IMR-90 (cell line): ENCODE measurements around the gene TPRKB. TPM values are rescaled to one million over a fixed set of nuclear protein-coding genes. Genes with fewer than 3 reads are reported as not detected.

Experiments
- ATAC-seq: fragments of 200-7000 bp; cut with Tn5 transposase; 2 replicates; pipeline ENCODE4 v1.9.1; 2020; ENCODE audit warnings: low read depth, mild to moderate bottlenecking, moderate library complexity
- BruUV-seq: library from RNA; stranded (reverse); fragments of 400-500 nt; replicated peaks from 2 replicates; lab custom pipeline; 2021; lab: Mats Ljungman, UMichigan
- CTCF ChIA-PET: fragments of 300-600 bp; formaldehyde crosslinking; extraction: SDS; loops from one replicate; lab custom pipeline; 2021; ENCODE audit warnings: antibody characterized with exemption; lab: Yijun Ruan, JAX
- POLR2A ChIA-PET: fragments of 300-600 bp; sonication (Branson Sonifier 250); formaldehyde crosslinking; loops from one replicate; lab custom pipeline; 2022; ENCODE audit warnings: antibody characterized with exemption; ENCODE audit not compliant: unreplicated experiment; lab: Charles Lee
- DNase-seq: peaks from one replicate; pipeline ENCODE4 v3.0.0; 2013
- H2AFZ ChIP-seq: replicated peaks from 2 replicates; pipeline ENCODE3; 2013; ENCODE audit warnings: low read length, mild to moderate bottlenecking; ENCODE audit not compliant: poor library complexity
- H2AK5ac ChIP-seq: 2 replicates; pipeline ENCODE4 v1.6.1; 2013; ENCODE audit warnings: low read depth, low read length, inconsistent platforms
- H2AK9ac ChIP-seq: replicated peaks from 2 replicates; pipeline ENCODE3; 2013; ENCODE audit warnings: mild to moderate bottlenecking, low read depth, low read length, moderate library complexity; ENCODE audit not compliant: poor library complexity
- H2BK120ac ChIP-seq: 2 replicates; pipeline ENCODE4 v1.6.1; 2013; ENCODE audit warnings: low read depth, low read length, inconsistent platforms
- H2BK15ac ChIP-seq: 3 replicates; pipeline ENCODE4 v1.6.1; 2013; ENCODE audit warnings: low read depth, low read length, inconsistent platforms
- H2BK20ac ChIP-seq: 2 replicates; pipeline ENCODE4 v1.6.1; 2013; ENCODE audit warnings: low read depth, mild to moderate bottlenecking, inconsistent platforms, low read length, moderate library complexity
- H2BK5ac ChIP-seq: 2 replicates; pipeline ENCODE4 v1.6.1; 2013; ENCODE audit warnings: mild to moderate bottlenecking, low read depth, low read length, inconsistent platforms; ENCODE audit not compliant: poor library complexity, severe bottlenecking
- H3K14ac ChIP-seq: replicated peaks from 2 replicates; pipeline ENCODE4 v1.6.1; 2013; ENCODE audit warnings: low read depth, low read length, inconsistent platforms
- H3K18ac ChIP-seq: 2 replicates; pipeline ENCODE4 v1.6.1; 2013; ENCODE audit warnings: low read depth, low read length, control low read depth
- H3K23ac ChIP-seq: 2 replicates; pipeline ENCODE4 v1.6.1; 2013; ENCODE audit warnings: low read depth, low read length, inconsistent platforms
- H3K27ac ChIP-seq: 2 replicates; pipeline ENCODE4 v1.5.1; 2013; ENCODE audit warnings: mild to moderate bottlenecking, control low read depth, low read length; ENCODE audit not compliant: insufficient read depth
- H3K27me3 ChIP-seq: 2 replicates; pipeline ENCODE4 v1.6.1; 2013; ENCODE audit warnings: low read length; ENCODE audit not compliant: control insufficient read depth, insufficient read depth
- H3K36me3 ChIP-seq: 2 replicates; pipeline ENCODE4 v1.6.1; 2013; ENCODE audit warnings: low read length, mixed read lengths; ENCODE audit not compliant: control insufficient read depth, insufficient read depth
- H3K4ac ChIP-seq: 2 replicates; pipeline ENCODE4 v1.6.1; 2013; ENCODE audit warnings: low read depth, low read length, inconsistent platforms
- H3K4me1 ChIP-seq: 2 replicates; pipeline ENCODE4 v1.6.1; 2013; ENCODE audit warnings: low read length, mixed read lengths; ENCODE audit not compliant: control insufficient read depth, insufficient read depth
- H3K4me2 ChIP-seq: 2 replicates; pipeline ENCODE4 v1.6.1; 2013; ENCODE audit warnings: low read depth, mild to moderate bottlenecking, control low read depth, low read length, moderate library complexity
- H3K4me3 ChIP-seq: 2 replicates; pipeline ENCODE4 v1.5.1; 2013; ENCODE audit warnings: low read depth, mild to moderate bottlenecking, control low read depth, low read length, moderate library complexity; ENCODE audit not compliant: insufficient read depth
- H3K56ac ChIP-seq: 2 replicates; pipeline ENCODE4 v1.6.1; 2013; ENCODE audit warnings: low read length, inconsistent platforms; ENCODE audit not compliant: insufficient read depth; ENCODE audit errors: extremely low read depth
- H3K79me1 ChIP-seq, 2 experiments: 2 replicates each; pipeline ENCODE4 v1.6.1; 2013; ENCODE audit warnings: low read length in 2 of 2, inconsistent platforms in 1 of 2, low read depth in 1 of 2
- H3K9ac ChIP-seq: 2 replicates; pipeline ENCODE4 v1.6.1; 2013; ENCODE audit warnings: low read depth, low read length, control low read depth
- H3K9me1 ChIP-seq: 2 replicates; pipeline ENCODE4 v1.6.1; 2013; ENCODE audit warnings: low read length, inconsistent platforms; ENCODE audit not compliant: insufficient read depth
- H3K9me3 ChIP-seq: 2 replicates; pipeline ENCODE4 v1.6.1; 2013; ENCODE audit warnings: low read length; ENCODE audit not compliant: control insufficient read depth, insufficient read depth
- H4K20me1 ChIP-seq: 2 replicates; pipeline ENCODE4 v1.6.1; 2013; ENCODE audit warnings: low read length, inconsistent platforms; ENCODE audit not compliant: insufficient read depth
- H4K5ac ChIP-seq: 2 replicates; pipeline ENCODE4 v1.6.1; 2013; ENCODE audit warnings: mild to moderate bottlenecking, low read depth, low read length, control low read depth
- H4K8ac ChIP-seq, 2 experiments: 2 replicates each; pipeline ENCODE4 v1.6.1; 2013; ENCODE audit warnings: low read depth in 2 of 2, low read length in 2 of 2, control low read depth in 1 of 2, inconsistent platforms in 1 of 2
- H4K91ac ChIP-seq: 2 replicates; pipeline ENCODE4 v1.6.1; 2013; ENCODE audit warnings: low read depth, low read length, inconsistent platforms; ENCODE audit not compliant: insufficient read depth
- BHLHE40 ChIP-seq: fragments of 150-350 bp; IDR thresholded peaks from 2 replicates; pipeline ENCODE4 v1.6.1; 2016; ENCODE audit warnings: mild to moderate bottlenecking, low read depth, low read length
- CEBPB ChIP-seq: IDR thresholded peaks from 2 replicates; pipeline ENCODE4 v1.6.1; 2012; ENCODE audit warnings: low read depth, low read length, improper control_type of control experiment
- CHD1 ChIP-seq: IDR thresholded peaks from 2 replicates; pipeline ENCODE4 v1.6.1; 2012; ENCODE audit warnings: low read depth, low read length, improper control_type of control experiment
- CTCF ChIP-seq: conservative IDR thresholded peaks from 2 replicates; pipeline ENCODE4 v1.5.1; 2012; ENCODE audit warnings: mild to moderate bottlenecking, low read depth, low read length, improper control_type of control experiment
- ELK1 ChIP-seq: fragments of 150-350 bp; IDR thresholded peaks from 2 replicates; pipeline ENCODE4 v1.6.1; 2016; ENCODE audit warnings: low read depth, mild to moderate bottlenecking, low read length, moderate library complexity, borderline replicate concordance
- MAFK ChIP-seq: IDR thresholded peaks from 2 replicates; pipeline ENCODE4 v1.6.1; 2012; ENCODE audit warnings: low read depth, low read length, improper control_type of control experiment
- MXI1 ChIP-seq: IDR thresholded peaks from 2 replicates; pipeline ENCODE4 v1.6.1; 2012; ENCODE audit warnings: low read depth, mild to moderate bottlenecking, low read length, moderate library complexity, borderline replicate concordance
- POLR2A ChIP-seq: IDR thresholded peaks from 2 replicates; pipeline ENCODE4 v1.6.1; 2012; ENCODE audit warnings: mild to moderate bottlenecking, low read depth, low read length
- RAD21 ChIP-seq: IDR thresholded peaks from 2 replicates; pipeline ENCODE4 v1.6.1; 2012; ENCODE audit warnings: low read length, improper control_type of control experiment
- RCOR1 ChIP-seq: IDR thresholded peaks from 2 replicates; pipeline ENCODE4 v1.6.1; 2012; ENCODE audit warnings: mild to moderate bottlenecking, low read length, improper control_type of control experiment; ENCODE audit not compliant: insufficient replicate concordance
- USF2 ChIP-seq: fragments of 150-350 bp; IDR thresholded peaks from 2 replicates; pipeline ENCODE4 v1.6.1; 2017; ENCODE audit warnings: mild to moderate bottlenecking, antibody characterized with exemption, low read length, low read depth
- WGBS, 2 experiments: methylation state at CpG; one replicate each; pipeline versions ENCODE4 v1.1.5 to v1.1.7; 2013; ENCODE audit warnings: missing lambda C conversion rate in 2 of 2; ENCODE audit not compliant: insufficient read length in 1 of 2; ENCODE audit errors: extremely low coverage in 2 of 2; 5-methylcytosine and 5-hydroxymethylcytosine counted together
- dilution Hi-C: fragments of 300-500 bp; cut with HindIII; formaldehyde crosslinking; loops from one replicate; pipeline ENCODE4 v1.14.3; 2018; ENCODE audit warnings: low sequenced_read_pairs; ENCODE audit not compliant: unreplicated experiment
- in situ Hi-C: fragments of 300-500 bp; cut with MboI; formaldehyde crosslinking; loops from 3 replicates; pipeline ENCODE4 v1.14.3; 2019; ENCODE audit warnings: low sequenced_read_pairs, inconsistent platforms, mixed read lengths
- intact Hi-C: fragments of 100-400 bp; cut with micrococcal nuclease; formaldehyde crosslinking; loops from 2 replicates; pipeline ENCODE4 v1.10.0; 2022
- polyA plus RNA-seq, 3 experiments: library from polyadenylated mRNA; depleted of rRNA; stranded (reverse); fragments of >200 nt; gene quantifications; 2 replicates each; pipeline ENCODE4 v1.2.3, GENCODE V29; 2012; ENCODE audit warnings: low replicate concordance in 1 of 3
- total RNA-seq: library from RNA; depleted of rRNA; stranded (reverse); fragments of >200 nt; gene quantifications from 2 replicates; pipeline ENCODE4 v1.2.3, GENCODE V29; 2012

The TPRKB gene
- total and polyA plus RNA-seq, 2 of the 4 experiments (the other 2 are of a cell fraction) = 35.3 to 37.6 TPM

- Histone ChIP-seq H2AK5ac (no peak overlapping the region), H2BK120ac (no peak overlapping the region), H4K8ac (no peak overlapping the region), H4K5ac (no peak overlapping the region), H3K4me1 (no peaks in the 10 kb centered on the region), H3K27me3 (peaks cover 12% of the 10 kb centered on the region), H2AK9ac (no peak overlapping the region), H4K91ac (no peak overlapping the region), H3K18ac (no peak overlapping the region), H3K79me1 (no peaks in the 10 kb centered on the region), H3K9me1 (no peaks in the 10 kb centered on the region), H2BK20ac (no peak overlapping the region), H2AFZ (no peak overlapping the region), H2BK15ac (no peak overlapping the region), H3K9ac (no peak overlapping the region), H3K4ac (no peak overlapping the region), H3K14ac (no peak overlapping the region), H3K23ac (no peak overlapping the region), H3K56ac (no peak overlapping the region), H3K4me2 (no peak overlapping the region), H2BK5ac (no peak overlapping the region), H4K20me1 (no peaks in the 10 kb centered on the region), H3K36me3 (no peaks in the 10 kb centered on the region), H3K9me3 (no peaks in the 10 kb centered on the region), H3K27ac (no peak overlapping the region), H3K4me3 (no peak overlapping the region)
- dilution Hi-C loops (no loop called here), intact Hi-C loops (no loop called here), in situ Hi-C loops (no loop called here)
- no peak for ATAC-seq
- ChIA-PET CTCF (no interaction called here), POLR2A (no interaction called here)
- DNase-seq = no peak
- no TSS peak for BruUV-seq
- WGBS, 2 experiments = 75% methylated on average over 4 of the region's 23 CpGs; no CpG with 5 or more reads in 1 of the 2 experiments
- TF ChIP-seq MAFK = no peak
- no peak for TF ChIP-seq ELK1
- TF ChIP-seq CTCF = no peak
- no peak for TF ChIP-seq USF2
- TF ChIP-seq CHD1 = no peak
- TF ChIP-seq POLR2A = no peak
- no peak for TF ChIP-seq CEBPB
- TF ChIP-seq RCOR1 = no peak
- TF ChIP-seq RAD21 = no peak
- TF ChIP-seq BHLHE40 = no peak
- no peak for TF ChIP-seq MXI1
Measured at GRCh38 chr2:73700661-73701447, 36.3 kb downstream of the TPRKB start.
